PC-3 (cell line): ENCODE data around the gene DNTT.

Source experiments
- CTCF ChIP-seq: fragments of 300-600 bp; sonication (generic); conservative IDR thresholded peaks from 2 replicates; pipeline ENCODE4 v1.5.1; 2017; ENCODE audit warnings: antibody characterized with exemption, low read depth, mild to moderate bottlenecking, low read length
- EZH2 ChIP-seq: fragments of 300-600 bp; sonication (generic); IDR thresholded peaks from one replicate; pipeline ENCODE4 v1.6.1; 2017; ENCODE audit warnings: antibody characterized with exemption, mild to moderate bottlenecking, low read length; ENCODE audit not compliant: unreplicated experiment

GRCh38 chr10:96301616-96302015 lies 2.6 kb upstream of the DNTT start:
- no peak for TF ChIP-seq CTCF
- no peak for TF ChIP-seq EZH2
